GM12878 (cell line): ENCODE measurements around the gene MTFMT. TPM values are rescaled to one million over a fixed set of nuclear protein-coding genes. Genes with fewer than 3 reads are reported as not detected.

ENCODE experiments used
- ATAC-seq: fragments of 200-7000 bp; cut with Tn5 transposase; 3 replicates; pipeline ENCODE4 v1.9.1; 2020; ENCODE audit warnings: mild to moderate bottlenecking, moderate library complexity
- BruUV-seq: library from RNA; stranded (reverse); fragments of 400-500 nt; replicated peaks from 2 replicates; lab custom pipeline; 2021; lab: Mats Ljungman, UMichigan
- CTCF ChIA-PET: fragments of 300-600 bp; sonication (Branson Sonifier 250); formaldehyde crosslinking; extraction: SDS; loops from one replicate; lab custom pipeline; 2021; ENCODE audit warnings: inconsistent platforms; lab: Yijun Ruan, JAX
- POLR2A ChIA-PET: fragments of 350-600 bp; formaldehyde crosslinking; extraction: SDS; loops from one replicate; lab custom pipeline; 2021; ENCODE audit warnings: inconsistent platforms; lab: Charles Lee
- RAD21 ChIA-PET: fragments of 300-600 bp; sonication (Branson Sonifier 250); formaldehyde crosslinking; loops from one replicate; lab custom pipeline; 2023; ENCODE audit warnings: antibody characterized with exemption; ENCODE audit not compliant: unreplicated experiment; lab: Charles Lee
- SMC1A ChIA-PET: fragments of 300-600 bp; sonication (Branson Sonifier 250); formaldehyde crosslinking; loops from one replicate; lab custom pipeline; 2023; ENCODE audit not compliant: unreplicated experiment, uncharacterized antibody; lab: Charles Lee
- DNase-seq: peaks from one replicate; pipeline ENCODE4 v3.0.0-alpha.2; 2011; ENCODE audit warnings: low read depth, low spot score
- FAIRE-seq: peaks from 3 replicates; lab custom pipeline; 2011; peaks lifted over from hg19 to GRCh38; lab: Jason Lieb, UNC
- H2AFZ ChIP-seq: 2 replicates; pipeline ENCODE4 v1.6.0; 2011; ENCODE audit warnings: low read depth, low read length, control low read depth; ENCODE audit not compliant: control insufficient read depth
- H3K27ac ChIP-seq: 2 replicates; pipeline ENCODE4 v1.5.1; 2011; ENCODE audit warnings: control low read depth; ENCODE audit not compliant: control insufficient read depth, insufficient read depth
- H3K27me3 ChIP-seq, 2 experiments: replicated peaks in 1 of 2; 2 replicates each; pipeline versions ENCODE4 v1.6.0 to v1.6.1; 2011; ENCODE audit warnings: low read length in 1 of 2; ENCODE audit not compliant: control insufficient read depth in 2 of 2, insufficient read depth in 2 of 2
- H3K36me3 ChIP-seq, 2 experiments: 2 replicates each; pipeline ENCODE4 v1.5.1; 2011; ENCODE audit warnings: low read length in 1 of 2; ENCODE audit not compliant: control insufficient read depth in 2 of 2, insufficient read depth in 2 of 2
- H3K4me1 ChIP-seq: 2 replicates; pipeline ENCODE4 v1.6.1; 2011; ENCODE audit warnings: mild to moderate bottlenecking, low read length, moderate library complexity, mixed read lengths; ENCODE audit not compliant: control insufficient read depth, insufficient read depth
- H3K4me2 ChIP-seq: 2 replicates; pipeline ENCODE4 v1.6.0; 2011; ENCODE audit warnings: control low read depth; ENCODE audit not compliant: control insufficient read depth, insufficient read depth
- H3K4me3 ChIP-seq: fragments of 200-600 bp; sonication (generic); 2 replicates; pipeline ENCODE4 v1.5.1; 2016
- H3K79me2 ChIP-seq: 2 replicates; pipeline ENCODE4 v1.6.0; 2011; ENCODE audit warnings: low read length; ENCODE audit not compliant: control insufficient read depth, insufficient read depth
- H3K9ac ChIP-seq: 2 replicates; pipeline ENCODE4 v1.8.0; 2011; ENCODE audit warnings: low read length, control low read depth, mixed read lengths; ENCODE audit not compliant: control insufficient read depth, insufficient read depth
- H3K9me3 ChIP-seq: replicated peaks from 3 replicates; pipeline ENCODE4 v1.5.1; 2011; ENCODE audit warnings: mild to moderate bottlenecking, low read length; ENCODE audit not compliant: control insufficient read depth, insufficient read depth
- H4K20me1 ChIP-seq: 2 replicates; pipeline ENCODE4 v1.6.0; 2011; ENCODE audit not compliant: control insufficient read depth, insufficient read depth
- BCL11A ChIP-seq: IDR thresholded peaks from 2 replicates; pipeline ENCODE4 v1.6.1; 2011; ENCODE audit warnings: low read depth, low read length
- CTCF ChIP-seq, 3 experiments: IDR thresholded peaks in 2 of 3; conservative IDR thresholded peaks in 1 of 3; 2 replicates each; pipeline ENCODE4 v1.5.1; 2011; ENCODE audit warnings: low read depth in 3 of 3, low read length in 3 of 3, mild to moderate bottlenecking in 3 of 3, control low read depth in 2 of 3, moderate library complexity in 2 of 3, inconsistent platforms in 1 of 3, mixed read lengths in 1 of 3; ENCODE audit not compliant: control insufficient read depth in 2 of 3, insufficient read depth in 1 of 3; ENCODE audit errors: extremely low read depth in 1 of 3
- LARP7 ChIP-seq: fragments of 450-650 bp; IDR thresholded peaks from 2 replicates; pipeline ENCODE4 v1.6.1; 2017; ENCODE audit warnings: mild to moderate bottlenecking
- MYB ChIP-seq: fragments of 150-350 bp; IDR thresholded peaks from 2 replicates; pipeline ENCODE4 v1.6.1; 2014; ENCODE audit warnings: mild to moderate bottlenecking, low read depth, low read length, borderline replicate concordance
- NFIC ChIP-seq: IDR thresholded peaks from 2 replicates; pipeline ENCODE4 v1.6.1; 2012; ENCODE audit warnings: low read depth, mild to moderate bottlenecking, inconsistent platforms, low read length, moderate library complexity
- NFYB ChIP-seq: IDR thresholded peaks from 2 replicates; pipeline ENCODE4 v1.6.1; 2011; ENCODE audit warnings: low read depth, mild to moderate bottlenecking, low read length, improper control_type of control experiment, moderate library complexity; ENCODE audit not compliant: insufficient read depth
- RAD21 ChIP-seq: IDR thresholded peaks from 2 replicates; pipeline ENCODE4 v1.6.1; 2011; ENCODE audit warnings: mild to moderate bottlenecking, low read depth, low read length, moderate library complexity; ENCODE audit not compliant: insufficient read depth
- WGBS: methylation state at CpG from one replicate; pipeline ENCODE4 v1.1.6; 2016; ENCODE audit warnings: low lambda C conversion rate; ENCODE audit not compliant: insufficient replicate concordance, insufficient coverage; ENCODE audit errors: missing lambda C conversion rate; 5-methylcytosine and 5-hydroxymethylcytosine counted together
- in situ Hi-C: fragments of 300-500 bp; cut with MboI; formaldehyde crosslinking; loops from 9 replicates; pipeline ENCODE4 v1.14.3; 2018; ENCODE audit warnings: mixed read lengths
- intact Hi-C: fragments of 100-400 bp; cut with micrococcal nuclease; formaldehyde crosslinking; loops from one replicate; pipeline ENCODE4 v1.14.2; 2022; ENCODE audit not compliant: unreplicated experiment
- polyA plus RNA-seq, 11 experiments: library from polyadenylated mRNA; depleted of rRNA in 4 of 11; unstranded in 6 of 11; stranded (reverse) in 5 of 11; fragments of >200 nt; fragmentation: Nextera tagmentation in 4 of 11; fragmentation: Illumina TruSeq in 1 of 11; extraction: Ambion mirVana in 4 of 11; extraction: Trizol in 1 of 11; gene quantifications; 1 replicate in 1 of 11; 2 replicates in 10 of 11; pipeline versions ENCODE4 v1.2.1 to v1.2.3, GENCODE V29; 2011 to 2016; ENCODE audit warnings: inconsistent platforms in 2 of 11, missing spikeins in 2 of 11, low read depth in 1 of 11
- total RNA-seq, 4 experiments: library from RNA; depleted of rRNA in 3 of 4; stranded (reverse); fragments of >200 nt in 3 of 4; fragmentation: Illumina TruSeq in 1 of 4; extraction: Trizol in 1 of 4; gene quantifications; 2 replicates each; pipeline versions ENCODE4 v1.2.1 to v1.2.3, GENCODE V29; 2013 to 2021
- TF ChIP-seq, protein P1 (sequence below): fragments of 450-650 bp; IDR thresholded peaks from 2 replicates; pipeline ENCODE4 v1.6.1; 2017; ENCODE audit warnings: antibody characterized with exemption, mild to moderate bottlenecking, moderate library complexity

The MTFMT gene
- total and polyA plus RNA-seq, 10 of the 15 experiments (the other 5 are each of a cell fraction or from before 2014, with no cell fraction given), result 1.7 to 29.8 (median 17.4) TPM

GRCh38 chr15:64969401-64969800 is 60.0 kb downstream of the MTFMT start:
- WGBS, result 100% methylated on average over 1 of the region's 1 CpG
- FAIRE-seq, result no peak
- Histone ChIP-seq H4K20me1 (no peaks in the 10 kb centered on the region), H3K4me3 (no peak overlapping the region), H3K9ac (no peak overlapping the region), H3K4me1 (no peaks in the 10 kb centered on the region), H3K27ac (no peak overlapping the region), H3K4me2 (no peak overlapping the region), H3K27me3 (no peaks in the 10 kb centered on the region), H2AFZ (no peak overlapping the region), H3K36me3 (peaks cover 2 to 20% of the 10 kb centered on the region in 2 experiments), H3K79me2 (no peaks in the 10 kb centered on the region), H3K9me3 (no peaks in the 10 kb centered on the region)
- in situ Hi-C loops, result no loop called here
- BruUV-seq, result no TSS peak
- TF ChIP-seq MYB, result no peak
- no peak for TF ChIP-seq RAD21
- no peak for TF ChIP-seq LARP7
- SMC1A ChIA-PET, result interaction anchor here (1.4 to 1.7 kb wide), 4 partner anchors 12 to 237 kb away, joined by 3 to 6 read pairs (median 4); no protein-coding TSS in a partner anchor
- intact Hi-C loops, result no loop called here
- RAD21 ChIA-PET, result no interaction called here
- POLR2A ChIA-PET, result no interaction called here
- no peak for DNase-seq
- ATAC-seq, result no peak
- CTCF ChIA-PET, result no interaction called here

DNA sequence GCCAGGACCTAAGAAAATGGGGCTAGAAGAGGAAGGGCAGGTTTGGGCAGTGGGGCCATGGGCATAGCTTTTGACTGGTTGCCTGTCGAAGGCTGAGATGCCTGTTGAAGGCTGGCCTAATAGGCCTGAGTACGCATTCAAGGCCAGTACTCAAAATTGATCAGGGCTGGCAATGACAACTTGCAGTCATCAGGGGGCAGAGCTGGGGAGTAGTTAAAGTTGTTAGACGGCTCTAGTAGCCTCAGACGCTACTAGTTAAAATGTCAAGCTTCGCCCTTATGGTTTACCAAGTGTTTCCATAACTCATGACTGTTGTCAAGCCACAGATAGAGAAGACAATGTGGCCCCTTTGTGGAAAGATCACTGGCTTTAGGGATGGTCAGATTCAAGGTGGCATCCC is 68.4 kb downstream of the MTFMT start:
- H3K9me3 ChIP-seq, result no peaks in the 10 kb centered on the region
- FAIRE-seq (no peak), ATAC-seq (no peak), DNase-seq (no peak)
- TF ChIP-seq CTCF (IDR thresholded peaks at IDR 0.05 in 2 of 3, conservative IDR thresholded peaks at IDR 0.05 in 1 of 3; ENCODE audit: control insufficient read depth in 2 of 3, extremely low read depth in 1 of 3, insufficient read depth in 1 of 3, low read depth in 3 of 3, low read length in 3 of 3) (0 out of 6 replicates have a peak, but pooled peaks of 1 of the 3 experiments have one; percentile 4), NFIC (no peak), BCL11A (no peak), NFYB (no peak)
- TF ChIP-seq, protein P1, sequence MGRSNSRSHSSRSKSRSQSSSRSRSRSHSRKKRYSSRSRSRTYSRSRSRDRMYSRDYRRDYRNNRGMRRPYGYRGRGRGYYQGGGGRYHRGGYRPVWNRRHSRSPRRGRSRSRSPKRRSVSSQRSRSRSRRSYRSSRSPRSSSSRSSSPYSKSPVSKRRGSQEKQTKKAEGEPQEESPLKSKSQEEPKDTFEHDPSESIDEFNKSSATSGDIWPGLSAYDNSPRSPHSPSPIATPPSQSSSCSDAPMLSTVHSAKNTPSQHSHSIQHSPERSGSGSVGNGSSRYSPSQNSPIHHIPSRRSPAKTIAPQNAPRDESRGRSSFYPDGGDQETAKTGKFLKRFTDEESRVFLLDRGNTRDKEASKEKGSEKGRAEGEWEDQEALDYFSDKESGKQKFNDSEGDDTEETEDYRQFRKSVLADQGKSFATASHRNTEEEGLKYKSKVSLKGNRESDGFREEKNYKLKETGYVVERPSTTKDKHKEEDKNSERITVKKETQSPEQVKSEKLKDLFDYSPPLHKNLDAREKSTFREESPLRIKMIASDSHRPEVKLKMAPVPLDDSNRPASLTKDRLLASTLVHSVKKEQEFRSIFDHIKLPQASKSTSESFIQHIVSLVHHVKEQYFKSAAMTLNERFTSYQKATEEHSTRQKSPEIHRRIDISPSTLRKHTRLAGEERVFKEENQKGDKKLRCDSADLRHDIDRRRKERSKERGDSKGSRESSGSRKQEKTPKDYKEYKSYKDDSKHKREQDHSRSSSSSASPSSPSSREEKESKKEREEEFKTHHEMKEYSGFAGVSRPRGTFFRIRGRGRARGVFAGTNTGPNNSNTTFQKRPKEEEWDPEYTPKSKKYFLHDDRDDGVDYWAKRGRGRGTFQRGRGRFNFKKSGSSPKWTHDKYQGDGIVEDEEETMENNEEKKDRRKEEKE, result no peak
- WGBS, result 100% methylated on average over 5 of the region's 5 CpGs
- ChIA-PET SMC1A (interaction anchor here (1.5 kb wide), 1 partner anchor 9 kb away, joined by 3 read pairs; no protein-coding TSS in a partner anchor), POLR2A (no interaction called here), RAD21 (interaction anchor here (0.7 kb wide), 1 partner anchor 45 kb away, joined by 3 read pairs; no protein-coding TSS in a partner anchor), CTCF (interaction anchor here (1.3 to 2.0 kb wide), 2 partner anchors 48 to 151 kb away, joined by 3 to 5 read pairs; no protein-coding TSS in a partner anchor)
- H3K27me3 ChIP-seq, result no peaks in the 10 kb centered on the region
- H3K27ac ChIP-seq, result no peak overlapping the region
- H3K9ac ChIP-seq, result no peak overlapping the region
- H3K4me1 ChIP-seq, result no peaks in the 10 kb centered on the region
- no peaks in the 10 kb centered on the region for H3K79me2 ChIP-seq
- no peak overlapping the region for H3K4me3 ChIP-seq
- H2AFZ ChIP-seq, result no peak overlapping the region
- no TSS peak for BruUV-seq
- peaks cover 18 to 36% of the 10 kb centered on the region in 2 experiments; a peak in 3 of 4 replicates for H3K36me3 ChIP-seq
- in situ Hi-C loops, result no loop called here
- intact Hi-C loops, result no loop called here
- no peaks in the 10 kb centered on the region for H4K20me1 ChIP-seq
- no peak overlapping the region for H3K4me2 ChIP-seq
